Spleen (tissue), 11 donors: ENCODE measurements around the gene SCG5. TPM values are rescaled to one million over a fixed set of nuclear protein-coding genes. Genes with fewer than 3 reads are reported as not detected.

Experiments used
- DNase-seq: peaks from one replicate; pipeline ENCODE4 v3.0.0-alpha.2; 2020
- H3K27ac ChIP-seq, 8 donors: fragments of 200-600 bp; sonication (generic) in 7 of 8; 1 replicate in 4 of 8; 2 replicates in 4 of 8; pipeline versions ENCODE4 v1.5.0 to v1.8.0; 2016 to 2021; ENCODE audit warnings: inconsistent platforms in 4 of 8, mild to moderate bottlenecking in 4 of 8, moderate library complexity in 1 of 8
- H3K27me3 ChIP-seq, 7 donors: fragments of 200-600 bp; sonication (generic) in 6 of 7; replicated peaks in 1 of 7; 1 replicate in 4 of 7; 2 replicates in 3 of 7; pipeline versions ENCODE4 v1.5.0 to v1.8.0; 2016 to 2021; ENCODE audit warnings: inconsistent platforms in 3 of 7, mild to moderate bottlenecking in 1 of 7
- H3K36me3 ChIP-seq, 6 donors: fragments of 200-600 bp; sonication (generic) in 5 of 6; 1 replicate in 4 of 6; 2 replicates in 2 of 6; pipeline versions ENCODE4 v1.5.0 to v1.8.0; 2016 to 2021; ENCODE audit warnings: inconsistent platforms in 2 of 6
- H3K4me1 ChIP-seq, 6 donors: fragments of 200-600 bp; sonication (generic) in 5 of 6; 1 replicate in 3 of 6; 2 replicates in 3 of 6; pipeline versions ENCODE4 v1.5.0 to v1.8.0; 2016 to 2021; ENCODE audit warnings: inconsistent platforms in 3 of 6
- H3K4me3 ChIP-seq, 8 donors: fragments of 200-600 bp; sonication (generic) in 7 of 8; 1 replicate in 4 of 8; 2 replicates in 4 of 8; pipeline versions ENCODE4 v1.5.0 to v1.8.0; 2016 to 2021; ENCODE audit warnings: inconsistent platforms in 4 of 8, mild to moderate bottlenecking in 4 of 8, moderate library complexity in 2 of 8
- H3K9me3 ChIP-seq, 8 donors: fragments of 200-600 bp; sonication (generic) in 7 of 8; 1 replicate in 4 of 8; 2 replicates in 4 of 8; pipeline versions ENCODE4 v1.5.0 to v1.8.0; 2016 to 2021; ENCODE audit warnings: inconsistent platforms in 4 of 8
- CTCF ChIP-seq, 11 experiments: fragments of 200-600 bp in 7 of 11; fragments of 450-650 bp in 4 of 11; sonication (generic) in 4 of 11; IDR thresholded peaks in 8 of 11; conservative IDR thresholded peaks in 3 of 11; 1 replicate in 7 of 11; 2 replicates in 4 of 11; pipeline versions ENCODE4 v1.4.0 to v1.8.0; 2016 to 2021; ENCODE audit warnings: antibody characterized with exemption in 11 of 11, inconsistent platforms in 4 of 11, mild to moderate bottlenecking in 1 of 11
- POLR2A ChIP-seq, 3 donors: fragments of 450-650 bp; IDR thresholded peaks; one replicate each; pipeline ENCODE4 v1.5.1; 2017; ENCODE audit warnings: antibody characterized with exemption in 3 of 3, mild to moderate bottlenecking in 1 of 3
- POLR2AphosphoS5 ChIP-seq, 3 donors: sonication (generic); formaldehyde crosslinking; IDR thresholded peaks; one replicate each; pipeline ENCODE4 v1.5.1; 2017; ENCODE audit warnings: antibody characterized with exemption in 3 of 3
- WGBS, 5 donors: extraction: QIAGEN DNeasy Blood & Tissue Kit in 3 of 5; methylation state at CpG; one replicate each; pipeline versions ENCODE4 v1.1.5 to v1.1.7; 2013 to 2018; 5-methylcytosine and 5-hydroxymethylcytosine counted together
- intact Hi-C: fragments of 100-400 bp; cut with DNase I; formaldehyde crosslinking; loops from one replicate; pipeline ENCODE4 v1.15.0; 2023; ENCODE audit warnings: low total_unique reads
- polyA plus RNA-seq, 3 donors: library from polyadenylated mRNA; stranded (reverse); fragments of 200-250 nt; gene quantifications; one replicate each; pipeline ENCODE4 v1.2.1, GENCODE V29; 2013
- total RNA-seq, 7 donors: library from RNA; depleted of rRNA in 3 of 7; stranded (reverse); fragments of >200 nt in 3 of 7; fragmentation: NEBNext Ultra II Directional in 4 of 7; extraction: Animal tissue kit (Norgen Biotek cat#: 25700) in 4 of 7; gene quantifications; one replicate each; pipeline versions ENCODE4 v1.1.0 to v1.2.1, GENCODE V29; 2016 to 2021
- donor health status: healthy with polysubstance abuse.
- donor health status: DM: no; HTN: no; CAD: no; lungs with moderate emphysema.
- donor health status: DM: no; HTN: no; CAD: no.
- donor health status: Bipolar disorder and iron deficiency.
- donor health status: healthy.
- donor health status: DM: no; HTN: no; CAD: no.
- donor health status: DM: yes; HTN: yes; CAD: no.

SCG5 gene
- total and polyA plus RNA-seq, 10 donors, result 0.54 to 2.4 (median 1.2) TPM; not detected in 5

- no peak for TF ChIP-seq POLR2AphosphoS5 (IDR thresholded peaks at IDR 0.05)
- TF ChIP-seq POLR2A (IDR thresholded peaks at IDR 0.05), result no peak
- TF ChIP-seq CTCF (IDR thresholded peaks at IDR 0.05 in 8 of 11, conservative IDR thresholded peaks at IDR 0.05 in 3 of 11), result no peak
- no peak for DNase-seq
- no peaks in the 10 kb centered on the region for H3K36me3 ChIP-seq
- H3K9me3 ChIP-seq, result no peaks in the 10 kb centered on the region
- H3K4me1 ChIP-seq, result peaks cover 17 to 24% (median 23%) of the 10 kb centered on the region in 6 donors
- H3K4me3 ChIP-seq, result no peak overlapping the region
- no peak overlapping the region for H3K27ac ChIP-seq
- intact Hi-C loops, result no loop called here
- peaks cover 8 to 44% (median 32%) of the 10 kb centered on the region in 7 donors for H3K27me3 ChIP-seq
Observed at GRCh38 chr15:32722136-32722535, 80.6 kb downstream of the SCG5 start.

GRCh38 chr15:32723171-32723948 is 81.8 kb downstream of the SCG5 start:
- intact Hi-C loops, result no loop called here
- H3K27me3 ChIP-seq, result peaks cover 7 to 32% (median 19%) of the 10 kb centered on the region in 7 donors
- peaks cover 0 to 6% (median 4%) of the 10 kb centered on the region in 8 donors for H3K9me3 ChIP-seq
- WGBS, 5 donors, result 42 to 57% (median 52%) methylated on average over 2 of the region's 2 CpGs
- no peak overlapping the region for H3K27ac ChIP-seq
- H3K4me1 ChIP-seq, result peaks cover 7 to 12% (median 11%) of the 10 kb centered on the region in 6 donors
- no peaks in the 10 kb centered on the region for H3K36me3 ChIP-seq
- H3K4me3 ChIP-seq, result no peak overlapping the region
- no peak for DNase-seq
- TF ChIP-seq POLR2AphosphoS5 (IDR thresholded peaks at IDR 0.05) (no peak), POLR2A (IDR thresholded peaks at IDR 0.05) (no peak), CTCF (IDR thresholded peaks at IDR 0.05 in 8 of 11, conservative IDR thresholded peaks at IDR 0.05 in 3 of 11) (no peak)

GRCh38 chr15:32729700-32730395 is 88.3 kb downstream of the SCG5 start:
- Histone ChIP-seq H3K4me1 (no peaks in the 10 kb centered on the region), H3K36me3 (no peaks in the 10 kb centered on the region), H3K4me3 (no peak overlapping the region), H3K9me3 (peaks cover 0 to 8% (median 6%) of the 10 kb centered on the region in 8 donors), H3K27me3 (peaks cover 0 to 16% (median 11%) of the 10 kb centered on the region in 7 donors), H3K27ac (no peak overlapping the region)
- intact Hi-C loops, result no loop called here
- TF ChIP-seq CTCF (IDR thresholded peaks at IDR 0.05 in 8 of 11, conservative IDR thresholded peaks at IDR 0.05 in 3 of 11), result no peak
- TF ChIP-seq POLR2A (IDR thresholded peaks at IDR 0.05), result no peak
- TF ChIP-seq POLR2AphosphoS5 (IDR thresholded peaks at IDR 0.05), result no peak
- no peak for DNase-seq
- 79 to 88% (median 84%) methylated on average over 10 of the region's 10 CpGs for WGBS, 5 donors
